K562 (cell line): ENCODE results near the gene HEPACAM. TPM values are rescaled to one million over a fixed set of nuclear protein-coding genes. Genes with fewer than 3 reads are reported as not detected.

Source experiments
- ATAC-seq: fragments of 200-7000 bp; cut with Tn5 transposase; 3 replicates; pipeline ENCODE4 v1.9.1; 2020; ENCODE audit warnings: moderate library complexity
- BruUV-seq: library from RNA; stranded (reverse); fragments of 400-500 nt; replicated peaks from 2 replicates; lab custom pipeline; 2021; lab: Mats Ljungman, UMichigan
- CTCF ChIA-PET: fragments of 300-600 bp; formaldehyde crosslinking; extraction: SDS; loops from one replicate; lab custom pipeline; 2021; ENCODE audit warnings: low intra/inter-chr PET ratio; lab: Yijun Ruan, JAX
- POLR2A ChIA-PET: fragments of 300-600, 350-650 bp; sonication (Branson Sonifier 250); formaldehyde crosslinking; extraction: SDS; loops from one replicate; lab custom pipeline; 2021; ENCODE audit warnings: antibody characterized with exemption, inconsistent platforms; lab: Yijun Ruan, JAX
- DNase-seq, 4 experiments: peaks; one replicate each; pipeline versions ENCODE4 v3.0.0 to v3.0.0-alpha.2; 2011 to 2018; ENCODE audit warnings: low spot score in 3 of 4, mixed read lengths in 3 of 4; ENCODE audit errors: extremely low read depth in 1 of 4
- FAIRE-seq: peaks from 2 replicates; lab custom pipeline; 2011; peaks lifted over from hg19 to GRCh38; lab: Jason Lieb, UNC
- H2AFZ ChIP-seq: 2 replicates; pipeline ENCODE4 v1.6.0; 2011; ENCODE audit warnings: low read depth, low read length, control low read depth, inconsistent platforms
- H3K27ac ChIP-seq: fragments of 200-600 bp; 3 replicates; pipeline ENCODE4 v1.8.0; 2011; ENCODE audit warnings: low read depth, mild to moderate bottlenecking, control low read depth, inconsistent platforms, low read length, moderate library complexity, mixed read lengths; ENCODE audit errors: extremely low read depth
- H3K27me3 ChIP-seq, 2 experiments: fragments of 300-600 bp in 1 of 2; 2 replicates in 1 of 2; 3 replicates in 1 of 2; pipeline versions ENCODE4 v1.6.0 to v1.8.0; 2011; ENCODE audit warnings: inconsistent platforms in 2 of 2, low read length in 2 of 2, mild to moderate bottlenecking in 1 of 2, mixed read lengths in 1 of 2, moderate library complexity in 1 of 2; ENCODE audit not compliant: control insufficient read depth in 2 of 2, insufficient read depth in 2 of 2
- H3K36me3 ChIP-seq: fragments of 300-600 bp; 3 replicates; pipeline ENCODE4 v1.8.0; 2011; ENCODE audit warnings: mild to moderate bottlenecking, low read length, inconsistent platforms; ENCODE audit not compliant: control insufficient read depth, insufficient read depth
- H3K4me1 ChIP-seq, 2 experiments: fragments of 200-600 bp in 1 of 2; replicated peaks in 1 of 2; 2 replicates in 1 of 2; 3 replicates in 1 of 2; pipeline versions ENCODE4 v1.5.1 to v1.8.0; 2011; ENCODE audit warnings: inconsistent platforms in 2 of 2, low read length in 2 of 2, mild to moderate bottlenecking in 1 of 2, mixed read lengths in 1 of 2, moderate library complexity in 1 of 2; ENCODE audit not compliant: control insufficient read depth in 2 of 2, insufficient read depth in 2 of 2
- H3K4me2 ChIP-seq: 2 replicates; pipeline ENCODE4 v1.6.1; 2011; ENCODE audit warnings: low read length, control low read depth, inconsistent platforms, mixed read lengths; ENCODE audit not compliant: insufficient read depth
- H3K4me3 ChIP-seq: fragments of 200-600 bp; sonication (generic), shearing (Covaris generic); 2 replicates; pipeline ENCODE4 v1.5.1; 2016; ENCODE audit warnings: control low read depth, inconsistent platforms
- H3K79me2 ChIP-seq: fragments of 200-600 bp; 3 replicates; pipeline ENCODE4 v1.8.0; 2011; ENCODE audit warnings: low read length, inconsistent platforms; ENCODE audit not compliant: control insufficient read depth, insufficient read depth
- H3K9ac ChIP-seq, 2 experiments: 2 replicates each; pipeline versions ENCODE4 v1.6.0 to v1.6.1; 2011; ENCODE audit warnings: low read depth in 2 of 2, low read length in 2 of 2, control low read depth in 1 of 2, inconsistent platforms in 1 of 2, mild to moderate bottlenecking in 1 of 2, mixed read lengths in 1 of 2; ENCODE audit not compliant: insufficient read depth in 1 of 2
- H3K9me1 ChIP-seq: one replicate; pipeline ENCODE4 v1.6.0; 2011; ENCODE audit warnings: inconsistent platforms, mild to moderate bottlenecking, low read length, moderate library complexity; ENCODE audit not compliant: control insufficient read depth, insufficient read depth
- H3K9me3 ChIP-seq: replicated peaks from 2 replicates; pipeline ENCODE4 v1.5.1; 2011; ENCODE audit warnings: low read depth, low read length, inconsistent platforms; ENCODE audit not compliant: control insufficient read depth, insufficient read depth
- H4K20me1 ChIP-seq: replicated peaks from 2 replicates; pipeline ENCODE4 v1.6.1; 2011; ENCODE audit warnings: low read length, inconsistent platforms, mixed read lengths; ENCODE audit not compliant: control insufficient read depth, insufficient read depth
- DMBX1 ChIP-seq: fragments of 250-450 bp; sonication (Bioruptor Pico); IDR thresholded peaks from 2 replicates; pipeline ENCODE4 v1.8.0; 2022; ENCODE audit warnings: inconsistent platforms, mild to moderate bottlenecking, moderate library complexity, borderline replicate concordance
- MTF1 ChIP-seq: fragments of 250-450 bp; sonication (Bioruptor Pico); IDR thresholded peaks from 2 replicates; pipeline ENCODE4 v1.9.0; 2021; ENCODE audit warnings: moderate library complexity, mild to moderate bottlenecking, inconsistent platforms, borderline replicate concordance
- NFE2 ChIP-seq: IDR thresholded peaks from 2 replicates; pipeline ENCODE4 v1.6.1; 2014; ENCODE audit warnings: antibody characterized with exemption, low read depth
- NUFIP1 ChIP-seq: fragments of 450-650 bp; IDR thresholded peaks from 2 replicates; pipeline ENCODE4 v1.6.1; 2018; ENCODE audit not compliant: partially characterized antibody
- POU5F1 ChIP-seq: fragments of 150-350 bp; IDR thresholded peaks from 2 replicates; pipeline ENCODE4 v1.6.1; 2014; ENCODE audit warnings: borderline replicate concordance, low read length, low read depth, mild to moderate bottlenecking; ENCODE audit not compliant: partially characterized antibody
- RAD21 ChIP-seq, 2 experiments: fragments of 250-450 bp in 1 of 2; fragments of 450-650 bp in 1 of 2; sonication (Bioruptor Pico) in 1 of 2; formaldehyde crosslinking in 1 of 2; IDR thresholded peaks in 1 of 2; conservative IDR thresholded peaks in 1 of 2; 2 replicates each; pipeline versions ENCODE4 v1.4.0 to v1.8.0; 2020 to 2022; ENCODE audit warnings: mild to moderate bottlenecking in 2 of 2, moderate library complexity in 1 of 2
- RBM25 ChIP-seq: fragments of 200-400 bp; formaldehyde crosslinking; IDR thresholded peaks from 2 replicates; pipeline ENCODE4 v1.6.1; 2018; ENCODE audit warnings: low read length, low read depth, moderate library complexity; ENCODE audit not compliant: severe bottlenecking
- SUPT5H ChIP-seq: fragments of 450-650 bp; IDR thresholded peaks from 2 replicates; pipeline ENCODE4 v1.6.1; 2016
- TCFL5 ChIP-seq: fragments of 250-450 bp; sonication (Bioruptor Pico); conservative IDR thresholded peaks from 2 replicates; pipeline ENCODE4 v1.6.1; 2021; ENCODE audit warnings: mild to moderate bottlenecking, moderate library complexity, matching md5 sums
- ZFP1 ChIP-seq: fragments of 450-650 bp; formaldehyde crosslinking; IDR thresholded peaks from 2 replicates; pipeline ENCODE4 v1.4.0; 2020; ENCODE audit warnings: mild to moderate bottlenecking, mixed read lengths
- ZNF41 ChIP-seq: fragments of 250-450 bp; sonication (Bioruptor Pico); conservative IDR thresholded peaks from 2 replicates; pipeline ENCODE4 v1.4.0; 2020; ENCODE audit warnings: mild to moderate bottlenecking
- ZNF431 ChIP-seq: sonication (generic); formaldehyde crosslinking; IDR thresholded peaks from 2 replicates; pipeline ENCODE4 v1.8.0; 2022; ENCODE audit warnings: mild to moderate bottlenecking, missing genetic modification reagents
- ZNF699 ChIP-seq: fragments of 250-450 bp; sonication (Bioruptor Pico); IDR thresholded peaks from 2 replicates; pipeline ENCODE4 v1.8.0; 2021; ENCODE audit warnings: mild to moderate bottlenecking, moderate library complexity; ENCODE audit not compliant: insufficient replicate concordance
- WGBS: fragments of 100-300 bp; shearing (Covaris generic); methylation state at CpG from one replicate; pipeline ENCODE4 v1.1.6; 2016; ENCODE audit warnings: low coverage, mixed read lengths; ENCODE audit not compliant: insufficient coverage; ENCODE audit errors: missing lambda C conversion rate; 5-methylcytosine and 5-hydroxymethylcytosine counted together
- in situ Hi-C: fragments of 300-500 bp; cut with MboI; formaldehyde crosslinking; loops from 4 replicates; pipeline ENCODE4 v1.15.0; 2018; ENCODE audit warnings: inconsistent platforms, mixed read lengths
- intact Hi-C: fragments of 100-400 bp; cut with micrococcal nuclease; formaldehyde crosslinking; loops from 2 replicates; pipeline ENCODE4 v1.14.2; 2022
- polyA plus RNA-seq, 8 experiments: library from polyadenylated mRNA; depleted of rRNA in 4 of 8; stranded (reverse) in 5 of 8; unstranded in 3 of 8; fragments of >200 nt; fragmentation: Nextera tagmentation in 2 of 8; fragmentation: Illumina TruSeq in 1 of 8; extraction: Ambion mirVana in 2 of 8; extraction: Trizol in 1 of 8; gene quantifications; 2 replicates each; pipeline versions ENCODE4 v1.2.1 to v1.2.3, GENCODE V29; 2011 to 2014; ENCODE audit warnings: inconsistent platforms in 1 of 8, missing spikeins in 1 of 8
- total RNA-seq, 7 experiments: library from RNA; depleted of rRNA in 6 of 7; stranded (reverse); fragments of >200 nt in 6 of 7; fragmentation: Illumina TruSeq in 2 of 7; extraction: Trizol in 2 of 7; gene quantifications; 2 replicates each; pipeline versions ENCODE4 v1.2.1 to v1.2.3, GENCODE V29; 2011 to 2021; ENCODE audit warnings: low replicate concordance in 1 of 7
- TF ChIP-seq, protein P1 (sequence below): sonication (generic); formaldehyde crosslinking; IDR thresholded peaks from 2 replicates; pipeline ENCODE4 v1.8.1; 2022; ENCODE audit warnings: missing genetic modification reagents
- TF ChIP-seq, protein P2 (sequence below): fragments of 250-450 bp; sonication (Bioruptor Pico); IDR thresholded peaks from 2 replicates; pipeline ENCODE4 v1.8.0; 2022; ENCODE audit warnings: inconsistent platforms
- TF ChIP-seq, protein P3 (sequence below), 2 experiments: fragments of 450-650 bp in 1 of 2; sonication (generic) in 1 of 2; formaldehyde crosslinking in 1 of 2; IDR thresholded peaks in 1 of 2; conservative IDR thresholded peaks in 1 of 2; 2 replicates each; pipeline versions ENCODE4 v1.6.1 to v1.8.1; 2016 to 2023; ENCODE audit warnings: mild to moderate bottlenecking in 2 of 2, moderate library complexity in 2 of 2, inconsistent platforms in 1 of 2, missing genetic modification reagents in 1 of 2

HEPACAM gene
- total and polyA plus RNA-seq, 9 of the 15 experiments (the other 6 are each of a cell fraction or from before 2014, with no cell fraction given) = not detected

DNA sequence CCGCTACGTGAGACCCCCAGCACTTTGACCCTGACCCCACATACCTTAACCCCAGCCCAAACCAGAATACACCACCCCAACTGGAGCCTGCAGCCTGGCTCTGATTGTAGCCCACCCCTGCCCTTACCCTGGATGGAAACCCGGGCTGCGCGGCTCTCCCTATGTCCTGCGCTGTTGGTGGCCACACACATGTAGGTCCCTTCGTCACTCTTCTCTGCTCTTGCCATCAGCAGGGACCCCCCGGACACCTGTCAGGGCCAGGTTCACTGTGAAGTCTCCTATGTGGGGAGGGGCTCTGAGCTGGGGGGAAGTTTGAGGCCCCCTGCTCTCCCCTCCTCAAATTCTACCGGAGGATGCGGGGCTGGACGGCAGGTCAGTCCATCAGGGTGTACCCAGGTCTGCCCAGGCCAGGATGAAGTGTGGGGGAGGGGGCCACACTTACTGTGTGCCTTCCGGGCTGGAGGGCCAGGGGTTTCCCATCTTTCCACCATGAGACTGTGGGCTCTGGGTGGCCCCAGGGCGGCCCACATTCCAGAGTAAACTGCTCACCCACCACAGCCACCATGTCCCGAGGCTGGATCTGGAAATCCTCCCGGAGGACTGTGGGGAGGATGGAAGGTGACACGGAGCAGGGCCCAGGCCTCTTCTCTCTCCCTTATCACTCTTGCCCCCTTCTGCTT lies 39.6 kb downstream of the HEPACAM start (continued):
- TF ChIP-seq, protein P1, sequence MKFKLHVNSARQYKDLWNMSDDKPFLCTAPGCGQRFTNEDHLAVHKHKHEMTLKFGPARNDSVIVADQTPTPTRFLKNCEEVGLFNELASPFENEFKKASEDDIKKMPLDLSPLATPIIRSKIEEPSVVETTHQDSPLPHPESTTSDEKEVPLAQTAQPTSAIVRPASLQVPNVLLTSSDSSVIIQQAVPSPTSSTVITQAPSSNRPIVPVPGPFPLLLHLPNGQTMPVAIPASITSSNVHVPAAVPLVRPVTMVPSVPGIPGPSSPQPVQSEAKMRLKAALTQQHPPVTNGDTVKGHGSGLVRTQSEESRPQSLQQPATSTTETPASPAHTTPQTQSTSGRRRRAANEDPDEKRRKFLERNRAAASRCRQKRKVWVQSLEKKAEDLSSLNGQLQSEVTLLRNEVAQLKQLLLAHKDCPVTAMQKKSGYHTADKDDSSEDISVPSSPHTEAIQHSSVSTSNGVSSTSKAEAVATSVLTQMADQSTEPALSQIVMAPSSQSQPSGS (CRISPR knock-in tag) = no peak
- TF ChIP-seq ZNF431 (CRISPR knock-in tag) (no peak), ZNF699 (no peak)
- TF ChIP-seq, protein P2, sequence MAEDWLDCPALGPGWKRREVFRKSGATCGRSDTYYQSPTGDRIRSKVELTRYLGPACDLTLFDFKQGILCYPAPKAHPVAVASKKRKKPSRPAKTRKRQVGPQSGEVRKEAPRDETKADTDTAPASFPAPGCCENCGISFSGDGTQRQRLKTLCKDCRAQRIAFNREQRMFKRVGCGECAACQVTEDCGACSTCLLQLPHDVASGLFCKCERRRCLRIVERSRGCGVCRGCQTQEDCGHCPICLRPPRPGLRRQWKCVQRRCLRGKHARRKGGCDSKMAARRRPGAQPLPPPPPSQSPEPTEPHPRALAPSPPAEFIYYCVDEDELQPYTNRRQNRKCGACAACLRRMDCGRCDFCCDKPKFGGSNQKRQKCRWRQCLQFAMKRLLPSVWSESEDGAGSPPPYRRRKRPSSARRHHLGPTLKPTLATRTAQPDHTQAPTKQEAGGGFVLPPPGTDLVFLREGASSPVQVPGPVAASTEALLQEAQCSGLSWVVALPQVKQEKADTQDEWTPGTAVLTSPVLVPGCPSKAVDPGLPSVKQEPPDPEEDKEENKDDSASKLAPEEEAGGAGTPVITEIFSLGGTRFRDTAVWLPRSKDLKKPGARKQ (CRISPR knock-in tag) = no peak

DNA sequence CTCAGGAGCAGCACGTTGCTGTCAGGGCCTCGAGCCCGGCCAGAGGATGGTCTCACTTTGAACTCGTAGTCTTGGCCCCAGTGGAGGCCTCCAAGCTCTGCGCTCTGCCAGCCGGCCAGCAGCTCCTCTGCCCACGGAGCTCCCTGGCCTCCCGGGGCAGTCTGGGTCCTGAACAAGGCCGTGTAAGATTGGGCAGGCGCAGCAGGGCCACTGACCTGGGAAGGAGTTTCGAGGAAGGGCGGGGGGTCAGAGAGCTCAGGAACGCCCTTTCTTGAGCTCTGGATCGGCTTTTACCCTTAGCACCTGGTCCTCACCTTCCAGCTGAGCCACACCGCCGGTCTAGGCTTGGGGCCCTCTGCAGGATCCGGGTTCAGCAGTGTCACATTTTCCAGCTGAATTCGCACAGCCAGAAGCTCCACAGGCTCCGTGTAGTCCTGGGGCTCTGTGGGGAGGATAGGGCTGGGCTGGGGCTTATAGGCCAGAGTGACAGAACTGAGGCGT lies 40.3 kb downstream of the HEPACAM start:
- Histone ChIP-seq H3K9me3 (no peaks in the 10 kb centered on the region), H3K27ac (no peak overlapping the region), H3K4me3 (no peak overlapping the region), H2AFZ (no peak overlapping the region), H3K36me3 (no peaks in the 10 kb centered on the region), H3K4me2 (no peak overlapping the region), H3K27me3 (peaks cover 20 to 70% of the 10 kb centered on the region in 2 experiments), H4K20me1 (0 out of 2 replicates have a peak, but pooled peaks cover 4% of the 10 kb centered on the region), H3K79me2 (no peaks in the 10 kb centered on the region), H3K9me1 (peaks cover 2% of the 10 kb centered on the region), H3K9ac (no peak overlapping the region), H3K4me1 (no peaks in the 10 kb centered on the region)
- WGBS = 4% methylated on average over 20 of the region's 20 CpGs
- DNase-seq = no peak
- intact Hi-C loops (no loop called here), in situ Hi-C loops (no loop called here)
- no TSS peak for BruUV-seq
- FAIRE-seq = no peak
- ChIA-PET POLR2A (interaction anchor here (1.3 kb wide), 1 partner anchor 14 kb away, joined by 4 read pairs; no protein-coding TSS in a partner anchor), CTCF (no interaction called here)
- peak; percentile 34 for ATAC-seq
- TF ChIP-seq RBM25 (no peak), MTF1 (CRISPR knock-in tag) (no peak), DMBX1 (CRISPR knock-in tag) (no peak), ZFP1 (no peak), SUPT5H (no peak), TCFL5 (no peak), POU5F1 (no peak), ZNF41 (CRISPR knock-in tag) (no peak), NFE2 (no peak), NUFIP1 (no peak), RAD21 (CRISPR knock-in tag; conservative IDR thresholded peaks at IDR 0.05 in 1 of 2, IDR thresholded peaks at IDR 0.05 in 1 of 2) (no peak)
- TF ChIP-seq, protein P3, sequence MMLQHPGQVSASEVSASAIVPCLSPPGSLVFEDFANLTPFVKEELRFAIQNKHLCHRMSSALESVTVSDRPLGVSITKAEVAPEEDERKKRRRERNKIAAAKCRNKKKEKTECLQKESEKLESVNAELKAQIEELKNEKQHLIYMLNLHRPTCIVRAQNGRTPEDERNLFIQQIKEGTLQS (IDR thresholded peaks at IDR 0.05) = no peak
- TF ChIP-seq, protein P3 (CRISPR knock-in tag; conservative IDR thresholded peaks at IDR 0.05) = no peak
